Ovary (tissue), 9 donors: ENCODE measurements around the gene SLC6A12. TPM values are rescaled to one million over a fixed set of nuclear protein-coding genes. Genes with fewer than 3 reads are reported as not detected.

Source experiments
- DNase-seq, 5 donors: peaks; one replicate each; pipeline ENCODE4 v3.0.0-alpha.2; 2019 to 2020
- H3K27ac ChIP-seq, 2 donors: fragments of 200-600 bp; one replicate each; pipeline versions ENCODE4 v1.5.1 to v1.8.0; 2019 to 2022
- H3K27me3 ChIP-seq: fragments of 200-600 bp; one replicate; pipeline ENCODE4 v1.8.0; 2022
- H3K36me3 ChIP-seq: fragments of 200-600 bp; sonication (generic); one replicate; pipeline ENCODE4 v1.5.1; 2019
- H3K4me1 ChIP-seq: one replicate; pipeline ENCODE4 v1.8.1; 2013; ENCODE audit warnings: mild to moderate bottlenecking, moderate library complexity; ENCODE audit not compliant: insufficient read depth
- H3K4me3 ChIP-seq: fragments of 200-600 bp; sonication (generic); one replicate; pipeline ENCODE4 v1.5.1; 2017
- H3K9me3 ChIP-seq, 2 donors: fragments of 200-600 bp in 1 of 2; sonication (generic) in 1 of 2; one replicate each; pipeline versions ENCODE4 v1.5.1 to v1.8.1; 2013 to 2019; ENCODE audit warnings: mild to moderate bottlenecking in 1 of 2, moderate library complexity in 1 of 2
- CTCF ChIP-seq, 3 donors: fragments of 450-650 bp in 2 of 3; fragments of 200-600 bp in 1 of 3; IDR thresholded peaks; one replicate each; pipeline versions ENCODE4 v1.5.1 to v1.8.0; 2016 to 2022; ENCODE audit warnings: antibody characterized with exemption in 3 of 3, mild to moderate bottlenecking in 1 of 3
- EP300 ChIP-seq: sonication (generic); formaldehyde crosslinking; IDR thresholded peaks from one replicate; pipeline ENCODE4 v1.6.1; 2017; ENCODE audit warnings: antibody characterized with exemption
- POLR2A ChIP-seq: fragments of 450-650 bp; IDR thresholded peaks from one replicate; pipeline ENCODE4 v1.6.1; 2017; ENCODE audit warnings: antibody characterized with exemption, mild to moderate bottlenecking, moderate library complexity
- whole genome bisulfite sequencing, 3 donors: extraction: QIAGEN DNeasy Blood & Tissue Kit in 1 of 3; methylation state at CpG; one replicate each; pipeline versions ENCODE4 v1.1.5 to v1.1.7; 2013 to 2017; 5-methylcytosine and 5-hydroxymethylcytosine counted together
- intact Hi-C, 4 donors: fragments of 100-400 bp; cut with DNase I; formaldehyde crosslinking; loops; one replicate each; pipeline versions ENCODE4 v1.11.0 to v1.15.1; 2022 to 2023
- polyA plus RNA-seq, 2 donors: library from polyadenylated mRNA; stranded (reverse); fragments of 200-250 nt in 1 of 2; fragments of 350-450 nt in 1 of 2; fragmentation: Illumina TruSeq in 1 of 2; extraction: RNeasy Lipid Tissue Mini Kit (QIAGEN cat#74804) in 1 of 2; gene quantifications; one replicate each; pipeline ENCODE4 v1.2.3, GENCODE V29; 2013 to 2014
- total RNA-seq, 7 donors: library from RNA; depleted of rRNA in 2 of 7; stranded (reverse); fragments of >200 nt in 2 of 7; fragmentation: NEBNext Ultra II Directional in 3 of 7; extraction: Animal tissue kit (Norgen Biotek cat#: 25700) in 3 of 7; gene quantifications; one replicate each; pipeline versions ENCODE4 v1.1.0 to v1.2.4, GENCODE V29; 2016 to 2023
- donor health status: DM: no; HTN: no; CAD: no; lungs with moderate emphysema.
- donor health status: DM: no; HTN: no; CAD: no.
- donor health status: Bipolar disorder and iron deficiency.
- donor health status: DM: yes; HTN: yes; CAD: no.
- donor health status: DM: no; HTN: no; CAD: no.
- donor health status: DM: yes; HTN: yes; CAD: no.

The SLC6A12 gene
- total and polyA plus RNA-seq, 9 donors = 0.24 to 7.5 (median 1.5) TPM; not detected in 1

- WGBS, 3 donors = 89 to 92% (median 90%) methylated on average over 15 of the region's 15 CpGs
- H3K4me1 ChIP-seq = no peaks in the 10 kb centered on the region
- DNase-seq = no peak
- H3K27ac ChIP-seq = no peak overlapping the region
- no peak overlapping the region for H3K4me3 ChIP-seq
- intact Hi-C loops = no loop called here
- no peaks in the 10 kb centered on the region for H3K27me3 ChIP-seq
- H3K9me3 ChIP-seq = no peaks in the 10 kb centered on the region
- TF ChIP-seq CTCF (IDR thresholded peaks at IDR 0.05) = no peak
- H3K36me3 ChIP-seq = no peaks in the 10 kb centered on the region
Observed at GRCh38 chr12:242496-242895, 28.5 kb upstream of the SLC6A12 start.

GRCh38 chr12:241266-241665 is 27.3 kb upstream of the SLC6A12 start:
- intact Hi-C loops = no loop called here
- H3K4me3 ChIP-seq = no peak overlapping the region
- no peak for TF ChIP-seq POLR2A
- no peak for TF ChIP-seq CTCF (IDR thresholded peaks at IDR 0.05)
- no peak for TF ChIP-seq EP300
- WGBS, 3 donors = 83 to 90% (median 89%) methylated on average over 9 of the region's 9 CpGs
- H3K27ac ChIP-seq = no peak overlapping the region
- H3K9me3 ChIP-seq = no peaks in the 10 kb centered on the region
- H3K4me1 ChIP-seq = no peaks in the 10 kb centered on the region
- DNase-seq = no peak
- no peaks in the 10 kb centered on the region for H3K27me3 ChIP-seq
- H3K36me3 ChIP-seq = no peaks in the 10 kb centered on the region

GRCh38 chr12:240566-240965 is 26.6 kb upstream of the SLC6A12 start:
- Histone ChIP-seq H3K27me3 (no peaks in the 10 kb centered on the region), H3K9me3 (no peaks in the 10 kb centered on the region), H3K4me1 (no peaks in the 10 kb centered on the region), H3K4me3 (no peak overlapping the region), H3K36me3 (no peaks in the 10 kb centered on the region), H3K27ac (no peak overlapping the region)
- 87 to 93% (median 90%) methylated on average over 9 of the region's 9 CpGs for WGBS, 3 donors
- intact Hi-C loops = no loop called here
- no peak for DNase-seq
- no peak for TF ChIP-seq EP300
- TF ChIP-seq CTCF (IDR thresholded peaks at IDR 0.05) = no peak
- no peak for TF ChIP-seq POLR2A

- intact Hi-C loops = no loop called here
- Histone ChIP-seq H3K36me3 (no peaks in the 10 kb centered on the region), H3K4me3 (no peak overlapping the region), H3K27ac (no peak overlapping the region), H3K27me3 (no peaks in the 10 kb centered on the region), H3K9me3 (no peaks in the 10 kb centered on the region), H3K4me1 (no peaks in the 10 kb centered on the region)
- no peak for DNase-seq
- TF ChIP-seq EP300 (no peak), CTCF (IDR thresholded peaks at IDR 0.05) (no peak), POLR2A (no peak)
- WGBS, 3 donors = 73 to 81% (median 76%) methylated on average over 19 of the region's 19 CpGs
Observed at GRCh38 chr12:238736-239398, 24.9 kb upstream of the SLC6A12 start.
